Activated CD4-positive, alpha-beta T cell treated with anti-CD3 and anti-CD28 coated beads, Interleukin-2, amount 50 U/mL, for 24 hours (primary cell): ENCODE data around the gene CDC37L1.

Experiments
- DNase-seq, 2 donors: peaks; one replicate each; pipeline ENCODE4 v3.0.0-alpha.2; 2020; ENCODE audit warnings: low read depth in 1 of 2, low spot score in 1 of 2

The CDC37L1 gene

GRCh38 chr9:4668604-4669003 lies 10.8 kb upstream of the CDC37L1 start:
- DNase-seq, result no peak

GRCh38 chr9:4669890-4670289 lies 9.5 kb upstream of the CDC37L1 start:
- no peak for DNase-seq

DNA sequence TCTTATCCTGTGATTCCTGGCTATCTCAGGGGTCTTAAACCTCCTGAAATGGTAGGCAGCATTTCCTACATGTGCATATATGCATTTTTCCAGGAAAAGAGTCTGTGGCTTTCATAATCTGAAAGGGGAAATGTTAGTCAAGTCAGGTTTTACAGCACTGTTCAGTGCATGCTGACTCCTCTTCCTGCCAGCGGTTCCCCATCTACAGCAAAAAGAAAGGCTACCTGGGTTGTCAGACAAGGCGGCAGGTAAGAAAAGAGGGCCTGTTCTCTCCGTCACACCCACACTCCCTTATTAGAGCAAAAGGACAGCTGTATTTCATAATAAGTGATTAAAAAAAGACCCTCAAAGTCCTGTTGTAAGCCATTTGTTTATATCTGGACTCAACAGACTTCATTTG lies 8.8 kb upstream of the CDC37L1 start:
- no peak for DNase-seq

- no peak for DNase-seq
These were observed 7.6 kb upstream of the CDC37L1 start for GRCh38 chr9:4671737-4672136.

DNA sequence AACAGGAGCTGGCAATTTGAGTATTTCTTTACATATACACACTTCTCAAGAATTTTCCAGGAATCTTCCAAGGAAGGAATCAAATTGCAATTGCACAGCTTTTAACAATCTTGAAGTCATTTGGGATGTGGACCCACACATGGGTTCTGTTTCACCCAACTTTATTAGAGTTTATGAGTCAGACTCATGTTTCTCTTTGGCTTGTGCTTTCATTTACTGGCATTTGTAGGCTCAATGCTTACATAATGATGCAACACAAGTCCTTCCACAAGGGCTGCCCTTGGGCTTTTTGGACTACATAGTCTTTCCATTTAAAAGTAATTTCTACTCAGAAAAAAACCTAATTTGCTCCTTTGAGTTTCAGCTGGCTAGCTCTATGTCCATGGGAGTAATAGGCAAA lies 4.6 kb upstream of the CDC37L1 start:
- DNase-seq, result no peak

DNA sequence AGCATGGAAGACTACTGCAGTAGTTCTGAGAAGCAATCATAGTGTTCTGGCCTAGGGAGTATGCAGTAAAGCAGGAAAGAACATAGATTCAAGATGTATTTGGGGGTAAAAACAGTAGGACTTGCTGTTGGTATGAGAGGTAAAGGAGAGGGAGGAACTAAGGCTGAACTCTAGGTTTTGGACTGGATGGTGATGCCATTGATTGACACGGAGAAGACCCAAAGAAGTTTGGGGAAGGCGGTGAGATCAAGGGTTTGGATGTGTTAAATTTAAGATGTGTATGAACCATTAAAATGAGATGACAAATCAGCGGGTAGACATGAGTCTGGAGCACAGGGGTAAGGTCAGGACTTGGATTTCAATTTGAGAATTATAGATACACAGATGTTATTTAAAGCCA lies 2.0 kb upstream of the CDC37L1 start:
- DNase-seq, result no peak

DNA sequence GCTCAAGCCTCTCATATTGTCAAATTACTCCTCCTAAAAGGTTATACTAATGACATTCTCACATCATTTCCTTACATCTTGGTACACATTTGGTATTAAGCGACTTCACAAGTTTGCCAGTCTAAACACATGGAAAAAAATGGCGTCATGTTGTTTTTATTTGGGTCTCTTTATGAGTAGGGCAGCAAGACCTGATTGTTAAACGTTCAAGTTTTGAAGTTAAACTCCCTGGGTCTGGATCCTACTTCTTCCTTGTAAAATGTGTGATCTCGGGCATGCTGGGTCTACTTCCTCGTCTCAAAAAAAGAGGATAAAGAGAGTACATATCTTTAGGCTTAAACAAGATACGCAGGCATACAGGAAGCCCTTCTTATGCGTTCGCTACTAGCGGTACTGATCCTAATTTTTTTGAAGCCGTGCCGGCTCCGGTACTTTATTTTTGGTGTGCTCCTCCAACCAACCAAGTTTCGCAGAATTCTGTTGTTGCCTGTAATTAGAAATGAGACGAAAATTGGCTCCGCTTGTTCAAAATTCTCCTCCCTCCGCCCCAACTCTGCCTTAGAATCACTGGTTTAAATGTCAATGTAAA lies 596 bp upstream of the CDC37L1 start:
- no peak for DNase-seq

DNA sequence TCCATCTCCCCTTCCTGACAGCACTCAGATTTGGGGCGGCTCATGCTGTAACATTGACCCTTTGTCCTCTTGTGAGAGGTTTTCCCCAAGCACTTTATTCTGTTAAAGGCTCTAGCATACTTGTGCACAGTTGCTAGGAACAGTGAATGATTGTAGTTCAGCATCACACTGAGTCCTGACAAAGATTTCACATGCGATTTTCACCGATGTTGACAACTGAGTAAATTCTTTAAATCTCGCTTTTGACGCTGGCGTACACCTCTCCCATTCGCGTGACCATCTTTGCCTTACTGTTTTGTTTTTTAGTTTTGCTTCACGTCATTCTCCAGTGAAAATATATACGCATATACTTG lies 780 bp downstream of the CDC37L1 start:
- DNase-seq, result no peak

DNA sequence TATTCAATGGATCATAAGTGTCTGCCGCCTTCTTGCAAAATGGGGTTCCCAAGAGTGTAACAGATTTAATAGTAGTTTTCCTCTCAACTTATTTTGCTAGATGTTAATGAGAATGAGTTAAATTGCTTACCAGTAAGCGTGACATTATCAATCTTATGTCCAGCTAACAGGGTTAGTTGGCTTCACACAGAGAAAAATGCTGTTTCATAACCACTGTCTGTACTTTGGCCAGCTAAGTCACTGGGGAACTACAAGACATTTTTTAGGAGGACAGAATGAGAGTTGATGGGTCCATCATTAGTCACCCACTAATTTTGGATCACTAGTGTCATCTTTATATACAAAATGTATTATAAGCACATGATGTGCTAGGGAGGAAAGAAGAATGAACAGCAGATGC lies 1.4 kb downstream of the CDC37L1 start:
- DNase-seq, result no peak

DNA sequence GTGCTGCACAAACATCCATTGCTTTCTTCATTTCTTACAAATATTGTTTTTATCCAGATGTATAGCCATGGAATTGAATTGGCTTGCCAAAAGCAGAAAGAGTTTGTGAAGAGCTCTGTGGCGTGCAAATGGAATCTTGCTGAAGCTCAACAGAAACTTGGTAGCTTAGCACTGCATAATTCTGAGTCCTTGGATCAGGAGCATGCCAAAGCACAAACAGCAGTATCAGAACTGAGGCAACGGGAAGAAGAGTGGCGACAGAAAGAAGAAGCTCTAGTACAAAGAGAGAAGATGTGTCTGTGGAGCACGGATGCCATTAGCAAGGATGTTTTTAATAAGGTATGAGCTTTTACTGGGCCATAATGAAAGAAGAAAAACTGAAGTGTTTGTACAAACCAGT lies 5.5 kb downstream of the CDC37L1 start:
- DNase-seq, result no peak

GRCh38 chr9:4686112-4686511 lies 6.7 kb downstream of the CDC37L1 start:
- DNase-seq, result no peak

- no peak for DNase-seq
These were observed 7.2 kb downstream of the CDC37L1 start for GRCh38 chr9:4686584-4686983.

- DNase-seq, result no peak
These were observed 9.7 kb downstream of the CDC37L1 start for GRCh38 chr9:4689021-4689420.

DNA sequence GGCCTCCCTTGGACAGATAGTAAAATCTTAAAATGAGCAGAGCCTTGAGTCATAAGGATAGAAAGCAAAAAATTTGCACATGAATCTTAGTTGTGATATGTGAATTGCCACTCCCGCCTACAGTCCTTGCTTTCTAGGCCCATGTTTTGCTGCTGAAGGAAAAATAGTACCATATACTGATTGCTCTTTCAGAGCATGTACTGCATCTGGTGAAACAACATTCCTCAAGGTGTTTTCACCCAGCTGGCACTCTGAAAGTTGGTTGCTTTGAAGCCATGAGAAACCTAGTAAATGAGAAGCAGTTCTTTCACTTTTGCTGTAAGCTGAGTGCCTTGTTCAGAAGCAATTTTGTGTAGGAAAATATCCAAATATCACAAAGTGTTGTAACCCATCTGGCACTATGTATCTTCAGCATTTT lies 10.3 kb downstream of the CDC37L1 start:
- peak in 1 of 2 donors; percentile 25 for DNase-seq

- no peak for DNase-seq
These were observed 10.8 kb downstream of the CDC37L1 start for GRCh38 chr9:4690144-4690543.

- no peak for DNase-seq
These were observed 12.4 kb downstream of the CDC37L1 start for GRCh38 chr9:4691795-4692194.

DNA sequence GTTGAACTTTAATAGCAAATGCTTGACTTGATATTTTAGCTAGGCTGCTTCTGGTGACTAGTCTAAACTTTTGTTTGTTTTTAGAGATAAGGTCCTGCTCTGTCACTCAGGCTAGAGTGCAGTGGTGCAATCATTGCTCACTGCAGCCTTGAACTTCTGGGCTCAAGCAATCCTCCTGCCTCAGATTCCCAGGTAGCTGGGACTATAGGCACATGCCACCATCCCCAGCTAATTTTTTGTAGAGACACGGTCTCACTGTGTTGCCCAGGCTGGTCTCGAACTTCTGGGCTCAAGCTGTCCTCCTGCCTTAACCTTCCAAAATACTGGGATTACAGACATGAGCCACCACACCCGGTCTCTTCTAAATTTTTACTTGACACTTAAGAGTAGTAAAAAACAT lies 20.7 kb downstream of the CDC37L1 start:
- DNase-seq, result no peak

GRCh38 chr9:4700932-4701331 lies 21.6 kb downstream of the CDC37L1 start:
- DNase-seq, result no peak

DNA sequence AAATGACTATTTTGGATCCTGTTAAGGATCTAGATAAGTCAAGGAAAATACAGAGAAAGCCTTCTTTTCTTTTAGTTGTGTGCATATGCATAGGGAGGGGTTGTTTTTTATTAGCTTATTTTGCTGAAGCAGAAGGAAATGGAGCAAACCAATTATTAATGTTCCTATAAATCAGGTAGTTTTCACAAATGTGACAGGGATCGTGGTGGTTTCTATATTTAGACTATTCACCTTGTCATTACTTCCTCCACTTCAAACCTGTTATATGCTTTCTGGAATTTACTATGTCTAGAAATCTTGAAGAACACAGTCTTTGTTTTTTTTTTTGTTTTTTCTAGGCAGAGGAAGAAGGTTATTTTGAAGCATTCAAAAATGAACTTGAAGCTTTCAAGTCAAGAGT lies 22.2 kb downstream of the CDC37L1 start:
- DNase-seq, result no peak

DNA sequence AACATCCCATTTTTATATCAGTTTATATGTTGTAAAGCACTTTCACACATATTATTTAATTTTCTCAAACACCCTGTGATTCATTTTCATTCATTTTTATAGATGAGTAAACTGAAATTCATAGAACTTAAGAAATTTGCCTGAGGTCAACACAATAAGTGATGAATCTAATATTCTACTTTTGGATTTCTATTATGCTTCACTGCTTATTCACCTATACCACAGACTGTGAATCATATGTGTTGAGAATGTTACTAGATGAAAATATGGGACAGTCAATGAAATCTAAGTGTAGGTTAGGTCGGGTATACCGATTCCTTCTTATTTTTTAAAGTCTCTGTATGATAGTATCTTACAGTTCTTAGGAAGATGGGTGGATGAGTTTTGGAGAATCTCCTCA lies 24.8 kb downstream of the CDC37L1 start:
- no peak for DNase-seq

GRCh38 chr9:4706021-4706420 lies 26.7 kb downstream of the CDC37L1 start:
- no peak for DNase-seq

GRCh38 chr9:4706971-4707622 lies 27.7 kb downstream of the CDC37L1 start:
- no peak for DNase-seq

- no peak for DNase-seq
These were observed 30.0 kb downstream of the CDC37L1 start for GRCh38 chr9:4709380-4709779.
